ENCODE results near the gene PICALM.

DNA sequence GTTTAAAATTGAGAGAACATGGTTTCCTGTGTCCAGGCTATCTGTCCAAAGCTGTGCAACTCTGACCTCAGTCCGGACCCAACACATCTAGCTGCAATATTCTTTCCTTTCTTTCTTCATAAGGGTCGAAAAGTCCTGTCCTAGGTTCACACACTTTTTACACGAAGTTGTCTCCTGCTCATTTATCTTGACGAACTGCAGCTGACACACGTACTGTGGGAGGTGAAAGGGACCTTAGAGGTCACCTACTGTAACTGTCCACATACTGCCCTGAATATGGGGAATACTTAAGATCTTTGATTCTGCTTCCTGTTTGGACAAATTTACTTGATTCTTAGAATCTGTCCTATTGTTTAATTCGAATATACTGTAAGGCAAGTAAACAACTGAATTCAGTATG, 107.8 kb downstream of the PICALM start:
- TF ChIP-seq CTCF (IDR thresholded peaks at IDR 0.05) (no peak), POLR2AphosphoS5 (IDR thresholded peaks at IDR 0.05) (no peak), POLR2A (IDR thresholded peaks at IDR 0.05) (no peak), EP300 (IDR thresholded peaks at IDR 0.05; ENCODE audit: low read depth) (no peak)
